ENCODE measurements around the gene RIT1.

Gene RIT1

GRCh38 chr1:155911156-155912055 is at the start of gene RIT1:
TSS of gene RIT1 (minus strand) at chr1:155911349. CDS start at chr1:155910761, 588 bp downstream.
- DNase-seq = peak; percentile 87 to 90

- DNase-seq = no peak
Observed at GRCh38 chr1:155960081-155960745, 49.1 kb upstream of the RIT1 start.

GRCh38 chr1:155957411-155957915 is 46.3 kb upstream of the RIT1 start:
- no peak for DNase-seq

- DNase-seq = no peak
Observed at GRCh38 chr1:155954645-155955044, 43.5 kb upstream of the RIT1 start.

- no peak for DNase-seq
Observed at GRCh38 chr1:155952505-155952890, 41.3 kb upstream of the RIT1 start.

- no peak for DNase-seq
Observed at GRCh38 chr1:155951753-155952504, 40.8 kb upstream of the RIT1 start.

GRCh38 chr1:155950829-155951228 is 39.7 kb upstream of the RIT1 start:
- no peak for DNase-seq

- DNase-seq = no peak
Observed at GRCh38 chr1:155947741-155948140, 36.6 kb upstream of the RIT1 start.

- no peak for DNase-seq
Observed at GRCh38 chr1:155947292-155947691, 36.1 kb upstream of the RIT1 start.

- no peak for DNase-seq
Observed at GRCh38 chr1:155946633-155947219, 35.6 kb upstream of the RIT1 start.

- DNase-seq = no peak
Observed at GRCh38 chr1:155944444-155944799, 33.3 kb upstream of the RIT1 start.

- DNase-seq = no peak
Observed at GRCh38 chr1:155942578-155943141, 31.5 kb upstream of the RIT1 start.

GRCh38 chr1:155941845-155942531 is 30.8 kb upstream of the RIT1 start:
- no peak for DNase-seq

GRCh38 chr1:155940993-155941844 is 30.1 kb upstream of the RIT1 start, which contains the start of gene RXFP4:
TSS of gene RXFP4 (plus strand) at chr1:155941638. CDS start at chr1:155941710, 72 bp downstream.
- DNase-seq = no peak

GRCh38 chr1:155940482-155940992 is 29.4 kb upstream of the RIT1 start:
- DNase-seq = no peak

- peak; percentile 16 to 28 for DNase-seq
Observed at GRCh38 chr1:155938220-155938627, 27.1 kb upstream of the RIT1 start.

- peak; percentile 18 to 41 for DNase-seq
Observed at GRCh38 chr1:155934936-155935590, 23.9 kb upstream of the RIT1 start.

- peak; percentile 94 for DNase-seq
Observed at GRCh38 chr1:155934097-155934935, 23.2 kb upstream of the RIT1 start, which contains the start of gene KHDC4. TSS of gene KHDC4 (minus strand) at chr1:155934413. CDS start at chr1:155934373, 40 bp downstream.

GRCh38 chr1:155933591-155934096 is 22.5 kb upstream of the RIT1 start:
- DNase-seq = peak; percentile 27 to 31
